H9 (cell line): ENCODE data around the gene TRABD. TPM values are rescaled to one million over a fixed set of nuclear protein-coding genes. Genes with fewer than 3 reads are reported as not detected.

Experiments used
- DNase-seq: peaks from one replicate; pipeline ENCODE4 v3.0.0-alpha.2; 2017
- H2AFZ ChIP-seq: one replicate; pipeline ENCODE4 v1.6.1; 2013; ENCODE audit warnings: mild to moderate bottlenecking, low read length, control low read depth, moderate library complexity
- H2AK5ac ChIP-seq: 2 replicates; pipeline ENCODE4 v1.6.1; 2013; ENCODE audit warnings: low read length, control low read depth, mixed read lengths; ENCODE audit not compliant: insufficient read length
- H2BK120ac ChIP-seq: one replicate; pipeline ENCODE4 v1.6.1; 2013; ENCODE audit warnings: low read depth, mild to moderate bottlenecking, low read length, control low read depth, inconsistent platforms; ENCODE audit not compliant: poor library complexity, severe bottlenecking
- H2BK12ac ChIP-seq: 2 replicates; pipeline ENCODE4 v1.6.1; 2013; ENCODE audit warnings: low read length, control low read depth, mixed read lengths, low read depth; ENCODE audit not compliant: insufficient read length
- H2BK15ac ChIP-seq: 2 replicates; pipeline ENCODE4 v1.6.1; 2013; ENCODE audit warnings: low read depth, low read length, control low read depth
- H2BK20ac ChIP-seq: one replicate; pipeline ENCODE4 v1.6.1; 2013; ENCODE audit warnings: low read depth, mild to moderate bottlenecking, low read length, control low read depth, inconsistent platforms; ENCODE audit not compliant: poor library complexity, severe bottlenecking
- H2BK5ac ChIP-seq: 2 replicates; pipeline ENCODE4 v1.6.1; 2013; ENCODE audit warnings: low read length, control low read depth, mixed read lengths; ENCODE audit not compliant: insufficient read length
- H3K14ac ChIP-seq: 2 replicates; pipeline ENCODE4 v1.6.1; 2013; ENCODE audit warnings: low read length, control low read depth; ENCODE audit not compliant: insufficient read depth
- H3K18ac ChIP-seq: 2 replicates; pipeline ENCODE4 v1.6.1; 2013; ENCODE audit warnings: low read depth, mild to moderate bottlenecking, mixed read lengths, low read length, control low read depth; ENCODE audit not compliant: insufficient read length
- H3K23ac ChIP-seq: 2 replicates; pipeline ENCODE4 v1.6.1; 2013; ENCODE audit warnings: low read length, control low read depth, mixed read lengths, low read depth; ENCODE audit not compliant: insufficient read length
- H3K23me2 ChIP-seq: 2 replicates; pipeline ENCODE4 v1.6.1; 2013; ENCODE audit warnings: low read depth, mild to moderate bottlenecking, mixed read lengths, low read length, control low read depth; ENCODE audit not compliant: insufficient read length, poor library complexity, severe bottlenecking
- H3K27ac ChIP-seq: 2 replicates; pipeline ENCODE4 v1.5.1; 2013; ENCODE audit warnings: low read length, control low read depth, mixed read lengths, low read depth; ENCODE audit not compliant: insufficient read length
- H3K27me3 ChIP-seq: 2 replicates; pipeline ENCODE4 v1.6.1; 2013; ENCODE audit warnings: low read length, control low read depth, inconsistent platforms; ENCODE audit not compliant: insufficient read depth
- H3K4ac ChIP-seq: 2 replicates; pipeline ENCODE4 v1.6.1; 2013; ENCODE audit warnings: low read depth, mild to moderate bottlenecking, control low read depth, inconsistent platforms, low read length, moderate library complexity
- H3K4me1 ChIP-seq: 2 replicates; pipeline ENCODE4 v1.6.1; 2013; ENCODE audit warnings: low read length, control low read depth, inconsistent platforms; ENCODE audit not compliant: insufficient read depth
- H3K4me2 ChIP-seq: 2 replicates; pipeline ENCODE4 v1.6.1; 2013; ENCODE audit warnings: low read length, control low read depth, mixed read lengths; ENCODE audit not compliant: insufficient read length, insufficient read depth
- H3K56ac ChIP-seq: 2 replicates; pipeline ENCODE4 v1.6.1; 2013; ENCODE audit warnings: low read depth, mild to moderate bottlenecking, mixed read lengths, low read length, control low read depth; ENCODE audit not compliant: insufficient read length
- H3K79me1 ChIP-seq: 2 replicates; pipeline ENCODE4 v1.6.1; 2013; ENCODE audit warnings: low read depth, mild to moderate bottlenecking, moderate library complexity, low read length, control low read depth, inconsistent platforms; ENCODE audit not compliant: insufficient read depth, poor library complexity, severe bottlenecking
- H3K79me2 ChIP-seq: 2 replicates; pipeline ENCODE4 v1.6.1; 2013; ENCODE audit warnings: low read length, control low read depth, inconsistent platforms; ENCODE audit not compliant: insufficient read depth
- H3K9ac ChIP-seq: 2 replicates; pipeline ENCODE4 v1.6.1; 2013; ENCODE audit warnings: low read length, control low read depth, mixed read lengths; ENCODE audit not compliant: insufficient read length; ENCODE audit errors: extremely low read depth
- H3K9me3 ChIP-seq: one replicate; pipeline ENCODE4 v1.6.1; 2013; ENCODE audit warnings: low read depth, low read length, inconsistent platforms; ENCODE audit not compliant: control insufficient read depth
- H3T11ph ChIP-seq: one replicate; pipeline ENCODE4 v1.6.1; 2013; ENCODE audit warnings: mild to moderate bottlenecking, low read length, control low read depth, inconsistent platforms
- H4K20me1 ChIP-seq: one replicate; pipeline ENCODE4 v1.6.1; 2013; ENCODE audit not compliant: control insufficient read depth, insufficient read length, insufficient read depth
- H4K5ac ChIP-seq: 2 replicates; pipeline ENCODE4 v1.6.1; 2013; ENCODE audit warnings: low read depth, mild to moderate bottlenecking, mixed read lengths, low read length, control low read depth; ENCODE audit not compliant: insufficient read length
- H4K8ac ChIP-seq: replicated peaks from 2 replicates; pipeline ENCODE4 v1.6.1; 2013; ENCODE audit warnings: low read length, control low read depth, mixed read lengths, low read depth; ENCODE audit not compliant: insufficient read length
- H4K91ac ChIP-seq: 2 replicates; pipeline ENCODE4 v1.6.1; 2013; ENCODE audit warnings: low read depth, mild to moderate bottlenecking, moderate library complexity, mixed read lengths, low read length, control low read depth; ENCODE audit not compliant: insufficient read length
- H3K27ac Mint-ChIP-seq, 3 experiments: 2 replicates in 2 of 3; 3 replicates in 1 of 3; pipeline ENCODE4 v1.8.0; 2020 to 2021; ENCODE audit warnings: mixed read lengths in 3 of 3, mild to moderate bottlenecking in 1 of 3, moderate library complexity in 1 of 3
- H3K27me3 Mint-ChIP-seq: 2 replicates; pipeline ENCODE4 v1.8.0; 2021; ENCODE audit warnings: low read depth, mild to moderate bottlenecking, moderate library complexity, mixed read lengths
- H3K36me3 Mint-ChIP-seq, 3 experiments: 2 replicates in 2 of 3; 3 replicates in 1 of 3; pipeline ENCODE4 v1.8.0; 2020 to 2021; ENCODE audit warnings: low read depth in 3 of 3, mixed read lengths in 3 of 3; ENCODE audit not compliant: insufficient read depth in 1 of 3
- H3K4me1 Mint-ChIP-seq, 2 experiments: 2 replicates each; pipeline ENCODE4 v1.8.0; 2020; ENCODE audit warnings: mixed read lengths in 2 of 2
- H3K4me3 Mint-ChIP-seq, 2 experiments: 2 replicates in 1 of 2; 3 replicates in 1 of 2; pipeline ENCODE4 v1.8.0; 2020 to 2021; ENCODE audit warnings: mild to moderate bottlenecking in 2 of 2, mixed read lengths in 2 of 2, moderate library complexity in 1 of 2
- H3K9me3 Mint-ChIP-seq, 2 experiments: 2 replicates in 1 of 2; 3 replicates in 1 of 2; pipeline ENCODE4 v1.8.0; 2020; ENCODE audit warnings: mild to moderate bottlenecking in 2 of 2, mixed read lengths in 2 of 2, moderate library complexity in 1 of 2
- CTCF ChIP-seq: fragments of 200-600 bp; sonication (generic); conservative IDR thresholded peaks from 3 replicates; pipeline ENCODE4 v1.8.0; 2021; ENCODE audit warnings: antibody characterized with exemption, mild to moderate bottlenecking
- WGBS: extraction: QIAGEN DNeasy Blood & Tissue Kit; methylation state at CpG from one replicate; pipeline ENCODE4 v1.1.7; 2013; ENCODE audit warnings: missing lambda C conversion rate, low lambda C conversion rate, mixed read lengths; ENCODE audit not compliant: insufficient read length; ENCODE audit errors: extremely low coverage; 5-methylcytosine and 5-hydroxymethylcytosine counted together
- total RNA-seq: library from RNA; stranded (reverse); gene quantifications from 2 replicates; pipeline ENCODE4 v1.2.1, GENCODE V29; 2021

The TRABD gene
- total RNA-seq, 1 experiment from 2014 or later = 47.8 TPM

- H2BK120ac ChIP-seq = no peak overlapping the region
- no peak overlapping the region for H4K8ac ChIP-seq
- H3K4ac ChIP-seq = no peak overlapping the region
- no peaks in the 10 kb centered on the region for H3K79me1 ChIP-seq
- H2BK15ac ChIP-seq = no peak overlapping the region
- H3K23me2 ChIP-seq = no peaks in the 10 kb centered on the region
- H2BK20ac ChIP-seq = no peak overlapping the region
- H3K4me2 ChIP-seq = no peak overlapping the region
- peaks cover 3% of the 10 kb centered on the region; the same call in 1 of the 2 replicates for H3K79me2 ChIP-seq
- H3K4me1 ChIP-seq = no peaks in the 10 kb centered on the region
- Mint-ChIP-seq H3K9me3 (peaks cover 0 to 8% of the 10 kb centered on the region in 2 experiments; a peak in 1 of 5 replicates), H3K27me3 (no peaks in the 10 kb centered on the region), H3K27ac (no peak overlapping the region; a peak in 1 of 7 replicates), H3K36me3 (peaks cover 31 to 80% (median 75%) of the 10 kb centered on the region in 3 experiments), H3K4me1 (peaks cover 5 to 9% of the 10 kb centered on the region in 2 experiments), H3K4me3 (no peak overlapping the region)
- peaks cover 3% of the 10 kb centered on the region for H4K20me1 ChIP-seq
- H4K91ac ChIP-seq = no peak overlapping the region
- WGBS = no CpG with 5 or more reads among the region's 15 CpGs
- no peak overlapping the region for H2BK5ac ChIP-seq
- no peak overlapping the region for H3K9ac ChIP-seq
- no peak overlapping the region for H4K5ac ChIP-seq
- H3K18ac ChIP-seq = no peak overlapping the region
- H2AFZ ChIP-seq = no peak overlapping the region
- H3K9me3 ChIP-seq = no peaks in the 10 kb centered on the region
- H3T11ph ChIP-seq = no peak overlapping the region
- H3K56ac ChIP-seq = no peak overlapping the region
- H3K14ac ChIP-seq = no peak overlapping the region
- no peak for DNase-seq
- H2BK12ac ChIP-seq = no peak overlapping the region
- no peaks in the 10 kb centered on the region for H3K27me3 ChIP-seq
- H3K23ac ChIP-seq = no peak overlapping the region
- no peak overlapping the region for H3K27ac ChIP-seq
- H2AK5ac ChIP-seq = no peak overlapping the region
- no peak for TF ChIP-seq CTCF
Measured at GRCh38 chr22:50216055-50216683, 30.5 kb downstream of the TRABD start.
